ENCODE data around the gene GGTLC2.
"Not testable (repeated sequence)": the region's sequence is repeated elsewhere in the genome, so short reads cannot be mapped to it uniquely, and the experiment has no call there.

Gene GGTLC2

DNA sequence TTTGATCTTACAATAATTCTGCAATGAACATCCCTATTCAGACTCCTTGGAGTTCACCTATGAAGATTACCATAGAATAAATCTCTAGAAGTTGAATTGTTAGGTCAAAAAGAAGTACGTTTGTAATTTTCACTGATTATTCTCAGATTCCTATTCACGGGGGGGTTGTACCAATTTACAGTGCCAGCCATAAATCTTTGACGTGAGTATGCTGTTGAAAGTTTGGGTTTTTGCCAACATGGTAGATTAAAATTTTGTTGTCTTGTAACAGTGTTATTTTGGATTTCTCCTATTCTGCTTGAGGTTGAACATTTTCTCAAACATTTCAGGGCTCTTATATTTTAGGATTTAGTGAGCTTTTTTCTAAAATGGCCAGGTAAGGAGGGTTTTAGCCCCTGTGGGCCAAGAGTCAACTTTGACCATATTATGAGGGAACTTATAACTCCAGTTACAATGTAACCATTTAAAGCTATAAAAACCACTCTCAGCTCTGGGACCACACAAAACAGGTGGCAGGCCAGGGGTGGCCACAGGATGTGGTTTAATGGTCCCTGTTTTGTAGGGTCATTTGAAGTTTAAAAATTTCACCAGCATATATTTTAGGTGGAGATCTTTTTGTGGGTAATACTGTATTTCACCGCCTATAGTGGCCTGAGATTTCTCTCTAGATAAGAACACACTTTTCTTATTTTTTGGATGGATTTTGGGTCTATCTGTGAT, 25.8 kb downstream of the GGTLC2 start:
- no peak for DNase-seq

DNA sequence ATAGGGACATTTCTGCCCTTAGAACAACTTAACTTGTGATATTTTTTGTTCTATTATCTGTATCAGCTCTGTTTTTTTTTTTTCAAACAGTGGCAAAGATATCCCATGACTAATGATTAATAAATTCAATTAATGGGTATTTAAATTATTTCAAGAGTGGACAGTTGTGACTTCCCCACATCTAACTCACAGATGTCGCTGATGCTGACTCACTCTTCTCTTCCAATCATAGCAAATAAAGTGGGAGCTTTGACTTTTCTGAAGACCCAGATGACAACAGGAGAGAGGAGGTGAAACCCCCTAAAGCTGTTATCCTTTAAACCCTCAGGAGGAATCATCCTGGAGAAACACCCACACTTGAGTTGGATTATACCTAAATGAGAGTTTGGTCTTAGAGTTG, 27.1 kb downstream of the GGTLC2 start:
- DNase-seq: no peak

GRCh38 chr22:22673099-22673498, 28.7 kb downstream of the GGTLC2 start:
- no peak for DNase-seq

DNA sequence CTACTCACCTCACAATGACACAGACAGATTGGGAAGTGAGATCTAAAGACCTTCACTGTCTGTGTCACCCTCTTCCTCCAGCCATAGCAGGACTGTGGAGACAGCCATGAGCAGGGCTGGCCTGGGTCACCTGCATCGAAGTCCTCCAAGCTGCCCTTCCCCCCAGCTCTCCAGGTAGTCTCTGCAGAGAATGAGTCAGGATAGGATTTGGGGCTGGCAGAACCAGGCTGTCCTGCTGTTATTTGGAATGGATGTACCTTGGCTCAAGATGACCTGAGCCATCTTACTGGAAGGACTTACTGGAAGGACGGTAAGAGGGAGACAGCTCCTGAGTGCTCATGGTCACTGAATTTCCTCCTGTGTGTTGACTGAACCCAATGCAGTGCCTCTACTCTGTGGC, 29.2 kb downstream of the GGTLC2 start:
- no peak for DNase-seq

DNA sequence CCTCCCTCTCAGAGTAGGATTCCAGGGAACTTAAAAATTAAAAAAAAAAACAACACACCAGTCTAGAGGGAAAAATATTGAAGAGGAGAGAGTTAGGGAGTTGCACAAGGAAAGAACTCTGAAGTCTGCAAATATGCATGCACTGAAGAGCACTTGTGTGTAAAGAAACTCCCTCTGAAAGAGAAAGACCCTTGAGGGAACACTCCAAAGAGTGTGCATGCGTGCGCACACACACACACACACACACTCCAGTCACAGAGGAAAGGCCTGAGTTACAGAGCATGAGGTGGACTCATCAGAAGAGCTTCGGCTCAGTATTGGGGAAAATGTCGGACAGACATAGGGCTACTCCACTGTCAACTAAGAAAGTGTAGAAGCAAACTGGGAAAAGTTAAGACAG, 30.1 kb downstream of the GGTLC2 start:
- no peak for DNase-seq

GRCh38 chr22:22678970-22679369, 34.6 kb downstream of the GGTLC2 start:
- DNase-seq: no peak

- DNase-seq: no peak
Observed at GRCh38 chr22:22680396-22680795, 36.0 kb downstream of the GGTLC2 start.

DNA sequence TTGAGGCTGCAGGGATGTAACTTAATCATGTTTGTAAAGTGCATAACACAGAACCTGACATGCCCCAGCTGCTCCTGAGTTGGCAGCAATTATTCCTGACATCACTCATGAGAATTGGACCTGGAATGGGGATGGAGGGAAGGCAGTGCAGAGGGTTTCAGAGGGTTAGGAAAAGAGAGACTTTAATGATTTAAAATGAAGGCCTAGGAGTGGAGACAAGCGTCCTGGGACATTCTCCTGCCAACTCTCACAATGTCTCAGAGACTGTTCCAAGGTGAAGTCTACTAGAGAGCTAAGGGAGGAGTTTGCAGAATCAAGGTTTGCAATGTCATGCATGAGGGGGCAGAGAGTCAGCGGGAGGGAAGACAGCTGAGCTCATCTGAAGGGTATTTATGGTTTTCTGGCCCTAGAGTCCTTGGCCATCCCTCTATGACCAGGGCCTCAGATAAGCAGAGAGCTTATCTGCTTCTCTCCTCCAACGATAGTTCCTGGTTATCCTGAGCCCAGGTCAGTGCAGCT, 36.9 kb downstream of the GGTLC2 start:
- DNase-seq: no peak

GRCh38 chr22:22682196-22682595, 37.8 kb downstream of the GGTLC2 start:
- DNase-seq: no peak

DNA sequence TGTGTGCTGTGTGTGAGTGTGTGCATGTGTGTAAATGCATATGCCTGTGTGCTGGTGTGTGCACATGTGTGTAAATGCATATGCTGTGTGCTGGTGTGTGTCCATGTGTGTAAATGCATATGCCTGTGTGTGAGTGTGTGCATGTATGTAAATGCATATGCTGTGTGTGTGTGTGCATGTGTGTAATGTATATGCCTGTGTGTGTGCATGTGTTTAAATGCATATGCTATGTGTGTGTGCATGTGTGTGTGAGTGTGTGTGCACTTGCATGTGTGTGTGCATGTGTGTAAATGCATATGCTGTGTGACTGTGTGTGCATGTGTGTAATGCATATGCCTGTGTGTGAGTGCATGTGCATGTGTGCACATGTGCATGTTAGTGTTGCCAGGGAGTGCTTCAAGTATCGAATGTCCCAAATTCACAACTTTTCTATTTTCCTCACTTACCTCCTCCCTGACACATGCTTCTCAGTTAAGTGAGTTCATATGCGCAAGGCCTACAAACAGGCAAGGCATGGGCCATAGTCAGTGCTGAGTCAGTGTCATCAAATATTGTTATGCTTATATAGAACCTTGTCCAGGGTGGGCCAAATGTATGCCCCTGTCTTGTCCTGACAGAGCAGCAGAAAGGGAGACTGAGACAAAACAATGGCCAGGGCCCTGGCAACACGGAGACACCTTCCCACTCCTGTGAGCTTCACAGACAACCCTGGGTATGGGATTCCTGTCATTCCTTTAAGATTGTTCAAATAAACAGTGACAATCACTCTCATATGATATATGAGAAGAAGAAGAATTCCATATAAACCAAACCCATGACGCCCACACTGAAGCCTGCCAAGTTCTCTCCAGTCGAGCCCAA, 38.6 kb downstream of the GGTLC2 start:
- DNase-seq: no peak

DNA sequence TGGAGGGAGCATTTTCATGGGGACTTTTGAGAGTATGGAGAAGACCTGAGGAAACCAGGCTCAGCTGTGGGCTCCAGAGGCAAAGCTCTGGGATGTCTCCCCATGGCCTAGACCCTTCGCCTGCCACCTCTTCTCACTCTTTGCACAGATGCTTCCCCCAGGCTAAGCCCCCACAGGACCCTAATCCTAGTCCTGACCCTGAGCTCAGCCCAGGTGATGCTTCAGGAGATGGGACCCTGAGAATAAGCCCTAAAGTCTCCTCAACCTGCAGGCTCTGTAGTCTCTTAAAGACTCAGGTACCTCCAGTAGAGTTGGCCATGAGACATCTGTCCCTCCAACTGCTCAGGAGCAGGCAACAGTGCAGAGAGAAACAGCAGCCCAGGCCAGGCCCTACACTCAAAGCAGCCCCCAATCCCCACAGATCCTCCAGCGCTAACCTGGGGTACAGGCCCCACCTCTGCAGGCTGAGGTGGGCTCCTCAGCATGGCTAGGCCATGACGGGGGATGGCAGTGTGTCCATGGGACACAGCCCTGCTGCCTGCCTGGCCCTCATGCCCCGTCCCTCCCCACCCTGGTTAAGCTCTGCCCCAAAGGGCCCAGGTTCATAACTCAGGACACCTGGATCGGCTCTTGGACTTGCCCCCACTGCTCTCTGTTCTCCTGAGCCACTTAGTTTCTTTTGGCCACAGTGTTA, 39.4 kb downstream of the GGTLC2 start:
- no peak for DNase-seq

DNA sequence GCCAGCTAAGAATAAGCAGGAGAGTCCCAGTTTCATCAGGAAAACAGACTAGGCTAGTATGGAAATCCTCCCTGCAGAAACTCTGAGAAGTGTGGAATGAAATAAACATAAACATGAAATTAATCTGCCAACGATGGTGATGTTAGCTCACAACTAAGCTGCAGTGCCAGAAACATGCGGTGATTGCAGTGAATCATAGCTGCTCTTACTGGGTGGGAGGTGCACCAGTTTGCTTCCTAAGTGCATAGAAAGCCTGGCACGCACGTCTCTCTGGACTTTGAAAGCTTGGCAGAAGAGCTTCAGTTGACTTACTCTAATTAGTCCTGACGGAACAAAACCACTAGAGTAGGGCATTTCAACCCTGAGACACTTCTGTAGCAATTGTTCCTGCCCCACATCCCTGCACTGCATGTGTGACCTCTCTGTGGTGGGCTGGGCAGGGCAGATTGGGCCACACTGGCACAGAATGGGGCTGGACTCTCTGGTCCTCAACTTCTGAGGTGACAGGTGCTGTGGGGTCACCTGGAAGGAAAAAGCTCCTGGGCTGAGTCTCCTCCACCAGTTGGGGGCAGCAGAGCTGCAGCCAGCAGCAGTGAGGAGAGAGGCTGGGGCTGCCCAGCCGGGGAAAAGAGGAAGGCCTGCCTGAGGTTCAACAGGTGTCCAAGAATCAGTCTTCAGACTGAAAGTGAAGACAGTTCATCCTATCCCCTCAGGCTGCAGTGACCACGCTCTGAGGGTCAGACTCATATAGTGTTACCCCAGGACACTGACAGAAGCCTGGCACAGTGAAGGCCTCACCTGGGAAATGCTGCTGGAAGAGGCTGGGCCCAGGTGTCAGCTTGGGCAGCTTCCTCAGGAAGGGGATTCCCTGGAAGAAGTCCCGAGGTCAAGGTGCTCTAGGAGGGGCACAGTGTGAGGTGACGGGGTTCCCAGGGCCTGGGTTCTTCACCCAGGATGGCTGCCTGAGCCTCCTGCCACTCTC, 40.5 kb downstream of the GGTLC2 start:
- no peak for DNase-seq

GRCh38 chr22:22685586-22685985, 41.2 kb downstream of the GGTLC2 start:
- DNase-seq: no peak

- DNase-seq: not testable (repeated sequence)
Observed at GRCh38 chr22:22686202-22687115, 42.0 kb downstream of the GGTLC2 start.

GRCh38 chr22:22687638-22688500, 43.5 kb downstream of the GGTLC2 start:
- no peak for DNase-seq

- no peak for DNase-seq
Observed at GRCh38 chr22:22689621-22690345, 45.4 kb downstream of the GGTLC2 start.

GRCh38 chr22:22691055-22691454, 46.6 kb downstream of the GGTLC2 start:
- no peak for DNase-seq

DNA sequence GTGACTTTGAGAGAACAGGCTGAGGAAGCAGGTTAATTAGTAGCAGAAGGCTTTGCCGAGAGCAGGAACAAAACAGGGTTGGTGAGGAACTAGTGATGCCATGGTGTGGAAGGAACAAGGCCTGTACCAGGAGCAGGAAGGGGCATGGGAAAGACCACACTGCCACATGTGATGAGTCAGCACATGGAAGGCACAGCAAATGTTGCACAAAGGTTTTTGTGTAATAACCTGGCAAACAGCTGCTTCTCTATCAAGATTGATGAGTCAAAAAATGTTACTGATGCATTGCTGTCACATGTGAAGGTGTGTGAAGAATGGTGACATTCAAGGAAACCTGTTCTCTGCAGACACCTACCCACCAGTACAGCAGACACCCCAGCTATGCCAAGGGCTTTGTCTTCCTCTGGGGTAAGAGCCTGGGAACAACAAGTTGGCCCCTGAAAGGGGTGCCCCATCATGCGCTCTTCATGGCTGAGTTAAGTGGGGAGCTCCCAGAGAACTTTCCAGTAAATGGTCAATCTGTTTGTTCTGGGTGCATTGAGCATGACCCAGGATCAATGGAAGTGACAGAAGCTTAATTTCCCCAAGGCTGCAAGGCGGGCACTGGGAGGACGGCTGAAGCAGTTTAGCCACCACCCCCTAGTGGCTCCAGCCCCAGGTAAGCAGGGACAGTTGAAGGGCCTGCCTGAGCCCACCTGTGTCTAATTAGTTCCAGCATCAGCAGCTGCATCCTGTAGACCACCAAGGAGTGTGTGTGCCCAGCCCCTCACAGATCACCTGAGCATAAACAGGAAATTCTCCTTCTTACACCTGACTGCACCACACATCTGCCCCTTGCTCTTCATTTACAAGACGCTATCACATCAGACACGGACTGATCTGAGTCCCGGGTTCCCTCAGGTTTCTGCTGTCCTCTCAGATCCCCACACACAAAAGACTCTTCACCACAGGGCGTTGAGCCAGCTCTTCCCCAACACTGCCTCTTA, 47.6 kb downstream of the GGTLC2 start:
- no peak for DNase-seq

Data from activated CD8-positive, alpha-beta memory T cell treated with anti-CD3 and anti-CD28 coated beads for 24 hours (primary cell).